HG03097 (cell line): ENCODE data around the gene JAM2.
"Not testable (repeated sequence)": the region's sequence is repeated elsewhere in the genome, so short reads cannot be mapped to it uniquely, and the experiment has no call there.

Source experiments
- ATAC-seq: cut with Tn5 transposase; IDR thresholded peaks from one replicate; pipeline ENCODE4 v1.9.1; 2021; ENCODE audit not compliant: unreplicated experiment, low FRiP score

The JAM2 gene

DNA sequence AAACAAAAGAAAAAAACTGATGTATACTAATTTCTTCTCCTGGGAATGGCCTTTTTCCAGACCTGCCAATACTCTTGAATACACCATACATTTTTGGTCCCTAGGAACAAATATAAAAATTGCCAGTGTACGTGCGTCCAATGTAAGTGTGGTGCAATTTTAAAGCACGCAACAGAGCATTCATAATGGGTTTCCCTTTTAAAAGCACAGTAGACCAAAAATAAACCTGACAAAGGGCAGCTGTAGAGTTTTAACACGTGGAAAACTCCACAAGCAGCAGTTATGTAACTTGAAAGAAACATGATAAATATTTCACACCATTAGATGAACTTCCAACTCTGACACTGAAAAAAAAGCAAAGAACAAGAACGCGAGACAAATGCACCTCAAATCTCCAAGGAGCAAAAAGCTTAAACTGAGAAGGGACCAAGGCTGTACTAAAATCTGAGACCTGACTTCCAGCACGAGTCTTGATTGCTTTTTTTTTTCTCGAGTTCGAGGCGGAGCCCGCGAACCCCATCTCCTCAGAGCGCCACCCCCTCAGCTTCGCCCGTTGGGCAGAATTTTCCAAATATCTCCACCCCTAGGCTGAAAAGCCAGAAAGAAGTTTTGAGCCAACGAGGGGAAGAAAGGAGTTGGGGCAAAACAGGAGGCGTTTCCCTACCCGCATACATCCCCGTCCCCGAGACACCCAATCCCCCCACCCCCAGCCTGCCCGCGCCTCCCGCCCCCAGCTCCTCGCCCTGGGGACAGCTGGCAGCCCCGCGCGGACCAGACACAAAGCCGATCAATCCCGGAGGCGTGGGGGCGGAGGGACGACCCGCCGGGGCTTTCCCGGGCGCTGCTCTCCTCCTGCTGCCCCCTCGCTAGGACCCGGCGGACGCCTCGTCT is at the start of gene JAM2:
Gene JAM2 (plus strand): TSS at position 599 of the 891 bp plus-strand sequence. CDS start 564 bp downstream, outside the sequence.
- no peak for ATAC-seq

DNA sequence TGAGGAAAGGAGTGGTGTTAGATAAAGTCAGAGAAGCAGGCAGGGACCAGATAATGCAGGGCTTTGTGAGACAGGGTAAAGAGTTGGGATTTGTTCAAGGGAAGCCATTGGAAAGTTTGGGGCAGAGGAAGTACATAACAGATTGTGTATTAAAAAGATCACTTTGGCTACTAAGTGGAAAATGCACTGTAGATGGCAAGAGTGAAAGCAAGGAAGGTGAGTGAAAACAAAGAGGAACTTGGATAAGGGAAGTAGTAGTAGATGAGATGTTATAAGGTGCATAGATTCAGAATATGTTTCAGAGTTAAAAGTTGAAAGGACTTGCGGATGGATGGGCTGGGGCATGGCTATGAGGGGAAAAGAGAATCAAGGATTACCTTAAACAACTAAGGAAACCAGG is 49.2 kb upstream of the JAM2 start:
- no peak for ATAC-seq

DNA sequence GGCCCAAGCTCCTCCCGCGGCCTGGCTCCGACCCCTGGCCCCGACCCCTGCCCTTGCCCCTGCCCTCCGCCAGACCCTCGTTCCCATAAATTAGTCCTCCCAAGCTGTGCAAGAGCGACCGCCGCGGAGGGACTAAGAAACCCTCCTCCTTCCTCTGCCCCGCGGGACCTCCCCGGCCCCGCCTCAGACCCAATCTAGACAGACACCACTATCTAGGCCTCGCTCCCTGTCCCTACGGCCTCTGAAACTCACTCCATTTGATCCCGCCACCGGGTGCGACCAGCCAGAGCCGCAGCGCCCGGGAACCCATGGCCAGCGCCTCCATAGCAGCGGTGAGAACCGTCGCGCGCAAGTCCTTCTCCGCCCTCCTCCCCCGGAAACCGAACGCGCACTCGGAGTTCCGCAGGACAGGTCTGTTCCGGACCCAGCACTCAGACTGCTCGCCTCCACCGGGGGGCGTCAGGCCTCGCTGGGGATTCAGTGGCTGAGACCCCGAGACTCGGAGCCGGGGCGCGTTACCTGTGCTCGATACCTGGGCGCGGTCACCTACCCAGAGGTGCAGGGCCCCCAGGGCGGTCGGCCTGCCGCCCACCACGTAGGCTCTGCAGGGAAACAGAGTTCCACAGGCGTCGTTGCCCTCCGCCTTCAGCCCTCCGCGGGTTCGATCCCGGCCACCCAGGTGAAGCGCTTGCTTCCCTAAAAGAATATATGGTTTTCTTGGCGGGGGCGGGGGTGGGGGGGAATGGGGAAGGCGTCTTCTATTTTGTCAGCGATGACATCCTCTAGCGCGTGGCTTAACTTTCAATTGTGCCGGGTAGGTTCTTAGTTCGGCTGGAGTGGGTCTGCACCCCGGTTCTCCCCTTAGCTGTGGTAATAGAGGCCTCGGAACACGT is 31.7 kb upstream of the JAM2 start, which contains the start of gene MRPL39:
Gene MRPL39 (minus strand): TSS at position 331 of the 893 bp plus-strand sequence. CDS start 6 bp downstream, at position 325.
- peak; percentile 92 for ATAC-seq

DNA sequence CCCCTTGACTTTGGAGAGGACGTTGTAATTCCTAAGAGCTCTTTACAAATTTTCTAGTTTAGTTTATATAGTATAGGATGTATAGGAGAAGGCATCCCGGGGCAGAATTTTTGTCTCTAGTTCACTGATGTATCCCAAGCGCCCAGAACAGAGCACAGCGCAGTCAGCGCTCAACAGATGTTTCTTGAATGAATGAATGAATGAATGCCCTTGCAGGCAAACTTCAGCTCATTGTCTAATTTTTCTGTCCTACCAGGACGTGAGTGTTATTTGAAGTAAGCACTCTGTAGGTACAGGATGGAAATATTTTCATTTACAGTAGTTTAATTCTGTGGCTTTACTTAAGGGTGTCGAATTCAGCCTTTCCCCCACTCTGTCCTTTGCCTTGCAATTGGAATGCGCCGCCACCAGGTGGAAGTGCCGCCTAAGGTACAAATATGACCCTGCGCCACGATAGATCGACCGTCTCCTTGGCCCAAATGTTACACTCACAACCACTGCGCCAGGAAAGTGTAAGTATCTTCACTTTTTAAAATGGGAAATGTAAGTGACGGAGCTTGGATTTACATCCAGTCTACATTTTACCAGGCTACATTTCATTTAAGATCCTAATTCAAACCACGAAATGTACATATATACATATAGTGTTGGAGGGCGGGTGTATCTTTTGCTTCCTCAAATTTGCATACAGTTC is 30.9 kb upstream of the JAM2 start:
- peak; percentile 77 for ATAC-seq

DNA sequence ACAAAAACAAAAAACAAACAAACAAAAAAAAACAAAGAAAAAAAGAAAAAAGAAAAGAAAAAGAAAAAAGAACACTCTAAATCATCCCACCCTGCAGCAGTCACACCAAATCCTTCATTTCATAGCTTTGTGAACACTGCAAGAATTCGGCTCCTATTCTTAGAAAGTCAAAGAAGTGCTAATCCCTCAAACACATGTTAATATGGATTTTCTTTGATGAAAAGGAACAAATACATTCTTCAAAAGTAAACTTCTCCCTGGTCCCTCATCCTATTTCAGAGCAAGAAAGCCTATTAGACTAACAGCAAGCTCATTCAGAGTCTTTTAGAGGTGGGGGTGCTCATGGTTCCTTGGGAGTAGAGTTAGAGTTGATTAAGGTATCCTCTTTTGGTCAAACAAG is 24.6 kb upstream of the JAM2 start:
- ATAC-seq: no peak

GRCh38 chr21:25615880-25616279 is 23.2 kb upstream of the JAM2 start:
- ATAC-seq: no peak

- no peak for ATAC-seq
Measured at GRCh38 chr21:25619198-25619597, 19.9 kb upstream of the JAM2 start.

DNA sequence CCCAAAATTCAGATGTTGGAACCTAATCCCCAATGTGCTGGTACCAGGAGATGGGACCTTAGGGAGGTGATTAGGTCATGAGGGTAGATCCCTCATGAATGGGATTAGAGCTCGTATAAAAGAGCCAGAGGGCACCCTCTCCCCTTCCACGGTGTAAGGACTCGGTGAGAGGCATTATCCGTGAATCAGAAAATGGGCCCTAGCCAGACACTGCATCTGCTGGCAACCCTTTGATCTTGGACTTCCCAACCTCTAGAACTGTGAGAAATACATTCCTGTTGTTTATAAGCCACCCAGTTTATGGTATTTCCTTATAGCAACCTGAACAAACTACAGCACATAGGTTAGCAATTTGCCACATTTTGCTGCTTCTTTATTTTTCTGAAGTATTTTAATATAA is 14.5 kb upstream of the JAM2 start:
- ATAC-seq: no peak

- no peak for ATAC-seq
Measured at GRCh38 chr21:25625036-25625435, 14.0 kb upstream of the JAM2 start.

GRCh38 chr21:25625776-25626555 is 13.1 kb upstream of the JAM2 start:
- ATAC-seq: not testable (repeated sequence)

DNA sequence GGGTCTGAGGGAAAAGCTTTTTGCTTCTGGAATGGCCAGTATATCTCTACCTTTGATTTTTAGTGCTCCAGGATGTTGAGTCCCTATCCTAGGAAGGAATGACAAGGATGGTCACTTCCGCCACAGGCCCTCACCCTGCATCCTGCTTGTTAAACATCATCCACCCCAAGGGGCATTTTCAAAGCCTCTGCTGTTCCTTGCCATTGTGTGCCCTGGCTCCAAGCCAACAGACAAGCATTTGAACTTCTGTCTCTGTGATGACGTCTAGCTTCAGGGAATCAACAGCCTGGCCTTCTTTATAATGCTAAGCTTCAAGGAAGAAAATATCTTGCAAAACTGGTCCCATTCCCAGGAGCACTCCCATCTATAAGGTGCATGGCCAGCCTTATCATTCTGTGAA is 12.3 kb upstream of the JAM2 start:
- ATAC-seq: no peak

DNA sequence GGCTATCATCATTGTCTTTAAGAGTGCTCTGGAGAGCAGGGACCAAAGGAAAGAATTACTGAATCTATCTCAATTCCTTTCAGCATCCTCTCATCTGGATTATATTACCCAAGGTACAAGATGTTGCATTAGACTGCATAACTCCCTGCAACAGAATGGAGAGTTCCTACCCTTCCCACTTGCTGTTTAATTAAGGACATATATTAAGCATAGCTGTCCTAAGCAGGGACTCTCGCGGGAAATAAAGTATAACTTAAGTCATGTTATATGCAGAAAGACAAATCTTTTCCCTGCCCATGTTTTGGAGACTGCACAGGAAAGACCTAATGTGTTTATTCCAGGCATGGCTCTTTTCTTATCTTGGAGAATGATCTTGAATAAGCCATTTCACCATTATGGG is 6.8 kb upstream of the JAM2 start:
- ATAC-seq: no peak

- ATAC-seq: no peak
Measured at GRCh38 chr21:25635310-25635709, 3.7 kb upstream of the JAM2 start.

DNA sequence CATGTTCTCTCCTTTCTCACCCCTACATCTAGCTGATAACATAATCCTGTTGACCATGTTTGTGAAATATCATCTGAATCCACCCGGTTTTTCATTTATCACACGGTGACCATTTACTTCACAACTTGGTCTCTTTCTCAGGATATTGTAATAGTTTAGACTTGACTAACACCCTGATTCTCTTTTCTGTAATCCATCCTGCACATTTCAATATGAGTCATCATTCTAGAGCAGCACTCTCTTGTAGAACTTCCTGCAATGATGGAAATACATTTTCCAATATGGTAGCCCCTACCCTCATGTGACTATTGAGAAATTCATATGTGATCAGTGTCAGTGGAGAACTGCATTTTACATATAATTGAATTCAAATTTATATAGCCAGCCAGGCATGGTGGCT is 2.3 kb upstream of the JAM2 start:
- ATAC-seq: no peak

- ATAC-seq: no peak
Measured at GRCh38 chr21:25637851-25638659, 1.0 kb upstream of the JAM2 start.

GRCh38 chr21:25639551-25640201 is 618 bp downstream of the JAM2 start:
- no peak for ATAC-seq

- ATAC-seq: no peak
Measured at GRCh38 chr21:25640202-25640942, 1.3 kb downstream of the JAM2 start.

DNA sequence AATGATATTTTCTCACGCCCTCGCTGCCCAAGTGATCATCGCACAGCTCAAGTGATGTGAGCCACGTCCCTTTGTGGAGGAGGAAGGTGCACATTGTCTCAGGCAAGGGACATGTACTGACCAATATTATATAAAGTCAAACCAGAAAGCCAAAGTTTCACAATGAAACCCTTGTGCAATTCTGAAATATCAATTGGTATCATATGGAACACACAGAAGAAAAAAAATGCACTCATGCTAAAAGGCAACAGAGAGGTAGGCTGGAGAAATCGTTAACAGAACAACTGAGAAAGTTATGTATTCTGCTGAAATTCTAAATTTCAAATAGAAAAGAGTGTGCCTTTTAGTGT is 1.9 kb downstream of the JAM2 start:
- no peak for ATAC-seq
